ENCODE measurements around the gene DCAKD. TPM values are rescaled to one million over a fixed set of nuclear protein-coding genes. Genes with fewer than 3 reads are reported as not detected.

The DCAKD gene
- total RNA-seq, 1 experiment from 2014 or later: 25.7 TPM

DNA sequence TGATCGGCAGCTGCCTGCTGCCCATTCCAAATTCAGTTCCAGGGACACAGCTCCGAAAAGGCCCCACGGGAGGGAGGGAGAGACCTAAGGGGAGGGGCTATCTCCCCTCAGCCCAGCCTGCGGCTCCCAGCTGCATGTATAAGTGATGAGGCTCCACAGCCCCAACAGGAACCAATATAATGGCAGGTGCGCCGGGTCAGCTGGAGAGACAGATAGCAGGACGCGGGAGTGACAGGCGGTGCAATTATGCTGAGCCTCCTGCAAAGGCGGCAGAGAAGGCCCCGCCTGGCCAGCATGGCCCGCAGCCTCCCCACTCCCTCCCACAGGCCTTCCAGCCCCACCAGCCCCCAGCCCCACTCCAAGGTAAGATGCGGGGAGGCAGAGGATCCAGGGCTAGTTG lies 75.2 kb downstream of the DCAKD start:
- no peak for DNase-seq (ENCODE audit: low read depth)

Other genes with a start within 250 kb of the DCAKD start
- gene GJC1, start 221.3 kb downstream of the DCAKD start, total RNA-seq (2014; rRNA removed; shearing (Covaris generic)): 12.4 and 15.7 TPM in 2 replicates
- not detected in 2 replicates for gene HIGD1B, start 203.7 kb downstream of the DCAKD start, total RNA-seq (2014; rRNA removed; shearing (Covaris generic))
- 176 and 293 TPM in 2 replicates for gene EFTUD2, start 152.2 kb downstream of the DCAKD start, total RNA-seq (2014; rRNA removed; shearing (Covaris generic))
- gene GFAP, start 136.1 kb downstream of the DCAKD start, total RNA-seq (2014; rRNA removed; shearing (Covaris generic)): 2.4 TPM in 1 of 2 replicates, not detected in the other
- 4.9 and 8.4 TPM in 2 replicates for gene KIF18B, start 103.9 kb downstream of the DCAKD start, total RNA-seq (2014; rRNA removed; shearing (Covaris generic))
- gene C1QL1, start 83.3 kb downstream of the DCAKD start, total RNA-seq (2014; rRNA removed; shearing (Covaris generic)): 1.2 and 4.9 TPM in 2 replicates
- gene NMT1, start 9.7 kb upstream of the DCAKD start, total RNA-seq (2014; rRNA removed; shearing (Covaris generic)): 112 and 640 TPM in 2 replicates
- 5.3 and 8.7 TPM in 2 replicates for gene PLCD3, start 80.9 kb upstream of the DCAKD start, total RNA-seq (2014; rRNA removed; shearing (Covaris generic))
- 0.57 TPM in 1 of 2 replicates, not detected in the other for gene ACBD4, start 84.1 kb upstream of the DCAKD start, total RNA-seq (2014; rRNA removed; shearing (Covaris generic))
- gene HEXIM1, start 96.8 kb upstream of the DCAKD start, total RNA-seq (2014; rRNA removed; shearing (Covaris generic)): 4.4 and 7.2 TPM in 2 replicates
- 1.7 and 3.4 TPM in 2 replicates for gene HEXIM2, start 110.2 kb upstream of the DCAKD start, total RNA-seq (2014; rRNA removed; shearing (Covaris generic))
- 6.3 and 9.2 TPM in 2 replicates for gene FMNL1, start 170.3 kb upstream of the DCAKD start, total RNA-seq (2014; rRNA removed; shearing (Covaris generic))
- gene SPATA32, start 210.5 kb upstream of the DCAKD start, total RNA-seq (2014; rRNA removed; shearing (Covaris generic)): not detected in 2 replicates

All from Daoy (cell line).